ENCODE results near the gene MIOX. TPM values are rescaled to one million over a fixed set of nuclear protein-coding genes. Genes with fewer than 3 reads are reported as not detected.

MIOX gene
- total RNA-seq, 2 donors from 2014 or later = not detected

DNA sequence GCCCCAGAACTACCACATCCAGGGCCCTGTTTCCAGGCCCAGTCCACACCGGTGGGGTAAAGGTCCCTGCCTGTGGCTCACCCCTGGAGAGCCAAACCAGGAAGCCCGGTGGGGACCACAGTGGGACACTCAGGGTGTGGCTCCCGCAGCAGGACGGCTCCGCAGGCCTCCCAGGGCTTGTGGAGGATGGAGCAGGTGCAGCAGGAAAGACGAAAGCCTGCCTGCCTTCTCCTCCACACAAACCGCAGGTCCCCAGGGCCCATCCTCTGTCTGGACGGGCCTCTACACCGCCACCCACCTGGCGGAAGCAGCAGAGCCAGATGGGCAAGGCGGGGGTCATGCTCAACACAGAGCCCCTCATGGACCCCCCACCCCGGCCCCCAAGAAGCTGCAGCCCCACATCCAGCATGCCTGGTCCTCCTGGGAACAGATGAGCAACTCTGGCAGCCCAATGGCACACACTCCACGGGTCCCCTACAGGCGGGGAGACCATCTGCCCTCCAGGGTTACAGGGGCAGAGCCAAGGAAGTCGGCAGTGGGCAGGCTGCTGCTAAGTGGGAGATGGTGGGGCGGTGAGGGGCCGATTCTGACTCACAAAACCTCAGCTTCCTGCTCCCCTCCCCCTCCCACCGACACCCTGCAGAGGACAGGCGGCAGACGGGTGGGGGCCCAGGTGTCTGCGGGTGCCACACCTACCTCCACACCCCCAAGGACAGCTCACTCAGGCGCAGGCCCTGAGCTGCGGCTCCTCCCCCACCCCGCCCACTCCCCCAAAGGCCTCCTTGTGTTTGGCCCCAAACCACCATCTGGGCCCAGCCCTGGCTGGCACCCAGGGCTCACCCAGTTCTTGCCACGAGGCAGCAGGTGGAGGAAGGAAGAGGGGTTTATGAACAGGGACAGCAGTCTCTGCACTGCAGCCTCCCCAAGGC is 17.0 kb upstream of the MIOX start:
- Histone ChIP-seq H3K27me3 (ENCODE audit: control insufficient read depth, insufficient read depth, low read length, poor library complexity, severe bottlenecking) (no peaks in the 10 kb centered on the region), H3K27ac (ENCODE audit: low read depth, low read length) (no peak overlapping the region), H3K9ac (ENCODE audit: extremely low read depth, low read length, poor library complexity, severe bottlenecking) (no peak overlapping the region), H3K9me3 (ENCODE audit: control insufficient read depth, low read length) (no peaks in the 10 kb centered on the region), H3K4me1 (ENCODE audit: control insufficient read depth, insufficient read depth, low read length) (peaks cover 14% of the 10 kb centered on the region), H3K4me3 (ENCODE audit: low read length) (no peak overlapping the region), H3K36me3 (ENCODE audit: control insufficient read depth, insufficient read depth, low read length) (peaks cover 17% of the 10 kb centered on the region)
- no peak overlapping the region for H3K27ac Mint-ChIP-seq
- H3K27me3 Mint-ChIP-seq (ENCODE audit: insufficient read depth) = no peaks in the 10 kb centered on the region
- TF ChIP-seq CTCF (conservative IDR thresholded peaks at IDR 0.05) = no peak
- H3K9me3 Mint-ChIP-seq = no peaks in the 10 kb centered on the region
- peaks cover 18% of the 10 kb centered on the region for H3K36me3 Mint-ChIP-seq (ENCODE audit: low read depth)
- peaks cover 23% of the 10 kb centered on the region for H3K4me1 Mint-ChIP-seq
- peak; percentile 87 for DNase-seq
- H3K4me3 Mint-ChIP-seq = no peak overlapping the region
- WGBS, 2 experiments (ENCODE audit: insufficient coverage in 1 of 2, insufficient read length in 1 of 2) = 60 to 77% methylated on average over 5 to 22 of the region's 25 CpGs

DNA sequence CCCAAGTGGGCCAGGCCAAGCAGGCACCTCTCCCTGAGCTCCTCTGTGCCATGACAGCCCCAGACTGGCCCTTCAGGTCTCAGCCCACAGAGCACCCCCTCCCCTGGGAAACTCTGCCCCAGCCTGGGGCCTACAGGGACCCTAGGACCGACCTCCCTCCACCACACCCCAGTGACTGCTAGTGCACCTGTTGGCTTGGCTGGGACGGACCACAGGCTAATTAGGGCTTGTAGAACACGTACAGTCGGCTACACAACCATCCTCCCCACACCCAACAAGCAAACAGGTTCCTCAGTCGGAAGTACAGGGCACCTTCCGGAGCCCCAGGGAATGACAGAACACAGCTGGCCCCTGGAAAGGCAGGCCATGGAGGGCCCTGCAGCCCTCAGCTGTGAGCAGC is 16.2 kb upstream of the MIOX start:
- peaks cover 18% of the 10 kb centered on the region for H3K36me3 Mint-ChIP-seq (ENCODE audit: low read depth)

DNA sequence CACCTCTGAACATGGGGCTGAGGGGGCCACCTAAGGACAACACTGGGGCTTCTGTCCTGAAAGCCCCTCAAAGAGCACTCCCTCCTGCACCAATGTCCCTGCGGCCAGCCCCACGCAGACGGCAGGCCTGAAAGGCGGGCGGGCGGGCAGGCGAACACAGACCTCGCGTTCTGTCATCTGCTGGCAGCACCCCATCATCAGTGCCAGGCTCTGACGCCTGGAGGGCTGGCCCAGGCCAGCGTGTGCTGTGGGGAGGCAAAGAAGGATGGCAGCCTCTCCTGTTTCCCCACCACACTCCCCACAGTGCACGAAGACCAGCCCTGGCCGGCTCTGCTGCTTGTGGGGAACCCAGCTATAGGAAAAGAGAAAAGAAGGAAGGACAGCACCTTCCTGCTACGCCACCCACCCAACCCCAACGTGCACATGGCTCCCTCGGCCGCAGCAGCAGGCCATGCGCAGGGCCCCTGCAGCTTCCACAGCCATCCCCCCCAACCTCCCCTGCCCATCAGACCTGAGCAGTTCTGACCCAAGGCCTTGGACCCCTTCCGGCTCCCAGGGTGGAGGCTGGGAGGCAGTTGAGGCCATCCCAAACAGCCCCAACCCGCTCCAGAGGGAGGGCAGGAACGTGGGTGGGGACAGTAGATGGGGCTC is 15.3 kb upstream of the MIOX start:
- Histone ChIP-seq H3K4me3 (ENCODE audit: low read length) (no peak overlapping the region), H3K9me3 (ENCODE audit: control insufficient read depth, low read length) (no peaks in the 10 kb centered on the region), H3K36me3 (ENCODE audit: control insufficient read depth, insufficient read depth, low read length) (peaks cover 8% of the 10 kb centered on the region), H3K27ac (ENCODE audit: low read depth, low read length) (no peak overlapping the region), H3K4me1 (ENCODE audit: control insufficient read depth, insufficient read depth, low read length) (peaks cover 14% of the 10 kb centered on the region), H3K9ac (ENCODE audit: extremely low read depth, low read length, poor library complexity, severe bottlenecking) (no peak overlapping the region), H3K27me3 (ENCODE audit: control insufficient read depth, insufficient read depth, low read length, poor library complexity, severe bottlenecking) (no peaks in the 10 kb centered on the region)
- peaks cover 4% of the 10 kb centered on the region for H3K27me3 Mint-ChIP-seq (ENCODE audit: insufficient read depth)
- H3K4me3 Mint-ChIP-seq = no peak overlapping the region
- no peak for DNase-seq
- peaks cover 12% of the 10 kb centered on the region for H3K36me3 Mint-ChIP-seq (ENCODE audit: low read depth)
- peaks cover 25% of the 10 kb centered on the region for H3K4me1 Mint-ChIP-seq
- H3K9me3 Mint-ChIP-seq = no peaks in the 10 kb centered on the region
- WGBS, 2 experiments (ENCODE audit: insufficient coverage in 1 of 2, insufficient read length in 1 of 2) = 90 to 92% methylated on average over 10 to 18 of the region's 21 CpGs
- no peak overlapping the region for H3K27ac Mint-ChIP-seq
- no peak for TF ChIP-seq CTCF (conservative IDR thresholded peaks at IDR 0.05)

More for the DNA sequence above, 16.2 kb upstream of the MIOX start:
- Mint-ChIP-seq H3K9me3 (no peaks in the 10 kb centered on the region), H3K27me3 (ENCODE audit: insufficient read depth) (peaks cover under 1% of the 10 kb centered on the region), H3K27ac (peak overlapping the region; percentile 30), H3K4me1 (peaks cover 24% of the 10 kb centered on the region), H3K4me3 (no peak overlapping the region)
- peaks cover 14% of the 10 kb centered on the region for H3K4me1 ChIP-seq (ENCODE audit: control insufficient read depth, insufficient read depth, low read length)
- no peak for TF ChIP-seq CTCF (conservative IDR thresholded peaks at IDR 0.05)
- H3K36me3 ChIP-seq (ENCODE audit: control insufficient read depth, insufficient read depth, low read length) = peaks cover 13% of the 10 kb centered on the region
- no peaks in the 10 kb centered on the region for H3K9me3 ChIP-seq (ENCODE audit: control insufficient read depth, low read length)
- H3K4me3 ChIP-seq (ENCODE audit: low read length) = no peak overlapping the region
- H3K27ac ChIP-seq (ENCODE audit: low read depth, low read length) = no peak overlapping the region
- H3K27me3 ChIP-seq (ENCODE audit: control insufficient read depth, insufficient read depth, low read length, poor library complexity, severe bottlenecking) = no peaks in the 10 kb centered on the region
- no peak for DNase-seq
- H3K9ac ChIP-seq (ENCODE audit: extremely low read depth, low read length, poor library complexity, severe bottlenecking) = no peak overlapping the region
- WGBS, 2 experiments (ENCODE audit: insufficient coverage in 1 of 2, insufficient read length in 1 of 2) = 88 to 92% methylated on average over 4 to 6 of the region's 6 CpGs

Data from endodermal cell (in vitro differentiated cells).